ENCODE data around the gene DDI2. TPM values are rescaled to one million over a fixed set of nuclear protein-coding genes. Genes with fewer than 3 reads are reported as not detected.
"Not testable (repeated sequence)": the region's sequence is repeated elsewhere in the genome, so short reads cannot be mapped to it uniquely, and the experiment has no call there.

The DDI2 gene
- total RNA-seq, 1 donor from 2014 or later: 26.1 TPM

GRCh38 chr1:15693371-15693770, 76.1 kb downstream of the DDI2 start:
- no peak overlapping the region for H3K9ac ChIP-seq (ENCODE audit: low read length)
- Mint-ChIP-seq H3K9me3 (ENCODE audit: unreplicated experiment) (no peaks in the 10 kb centered on the region), H3K27ac (ENCODE audit: unreplicated experiment) (no peak overlapping the region), H3K27me3 (ENCODE audit: low read depth, unreplicated experiment) (no peaks in the 10 kb centered on the region), H3K4me1 (ENCODE audit: low read depth, unreplicated experiment) (peaks cover 10% of the 10 kb centered on the region), H3K36me3 (ENCODE audit: low read depth, unreplicated experiment) (peaks cover 10% of the 10 kb centered on the region), H3K4me3 (ENCODE audit: unreplicated experiment) (no peak overlapping the region)
- no peaks in the 10 kb centered on the region for H3K27me3 ChIP-seq (ENCODE audit: insufficient read depth, low read length)
- H4K20me1 ChIP-seq (ENCODE audit: insufficient read depth, low read length): peaks cover 80% of the 10 kb centered on the region
- DNase-seq (ENCODE audit: low read depth) (no peak), FAIRE-seq (no peak)
- no peak overlapping the region for H3K4me2 ChIP-seq (ENCODE audit: low read length)
- no peaks in the 10 kb centered on the region for H3K4me1 ChIP-seq (ENCODE audit: insufficient read depth, low read length)
- no peak overlapping the region for H2AFZ ChIP-seq (ENCODE audit: low read depth, low read length)
- no peak overlapping the region for H3K4me3 ChIP-seq (ENCODE audit: insufficient read depth, low read depth, low read length)
- TF ChIP-seq CTCF (IDR thresholded peaks at IDR 0.05; ENCODE audit: insufficient read depth, low read depth, low read length): no peak
- no peak for TF ChIP-seq EZH2 (IDR thresholded peaks at IDR 0.05; ENCODE audit: insufficient read depth, low read length)
- peaks cover 87% of the 10 kb centered on the region for H3K79me2 ChIP-seq (ENCODE audit: insufficient read depth, low read length)
- H3K27ac ChIP-seq (ENCODE audit: low read depth, low read length): no peak overlapping the region
- no peaks in the 10 kb centered on the region for H3K9me3 ChIP-seq (ENCODE audit: insufficient read depth, low read depth, low read length)
- no peaks in the 10 kb centered on the region for H3K36me3 ChIP-seq (ENCODE audit: insufficient read depth, low read length)

DNA sequence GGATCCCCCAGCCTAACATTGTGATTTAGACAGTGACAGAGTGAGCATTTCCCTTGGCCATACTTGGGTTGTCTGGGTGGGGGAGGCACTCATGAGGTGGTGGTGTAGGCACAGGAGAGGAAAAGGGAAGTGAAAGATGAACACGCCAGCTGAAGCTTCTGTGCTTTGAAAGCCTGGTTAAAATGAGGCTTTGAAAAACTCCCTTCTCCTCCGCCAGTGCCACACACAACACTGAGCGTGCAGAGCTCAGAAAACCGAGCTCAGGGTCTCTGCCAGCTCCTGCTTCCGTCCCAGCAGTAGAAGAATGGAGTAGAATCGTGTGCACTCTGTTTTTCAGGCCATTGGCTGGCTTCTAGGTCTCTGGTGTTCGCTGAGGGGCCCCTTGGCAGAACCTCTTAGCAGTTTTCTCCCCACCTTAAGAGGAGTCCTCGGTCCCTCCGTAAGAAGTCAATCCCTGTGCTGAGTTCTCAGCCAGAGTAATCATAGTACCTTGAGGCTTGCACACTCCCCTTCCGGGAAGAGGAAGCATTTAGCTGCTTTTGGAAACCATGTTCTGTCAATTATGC, 79.8 kb downstream of the DDI2 start:
- no peak overlapping the region for H2AFZ ChIP-seq (ENCODE audit: low read depth, low read length)
- no peak overlapping the region for H3K9ac ChIP-seq (ENCODE audit: low read length)
- Mint-ChIP-seq H3K27me3 (ENCODE audit: low read depth, unreplicated experiment) (no peaks in the 10 kb centered on the region), H3K36me3 (ENCODE audit: low read depth, unreplicated experiment) (peaks cover 6% of the 10 kb centered on the region), H3K9me3 (ENCODE audit: unreplicated experiment) (no peaks in the 10 kb centered on the region), H3K27ac (ENCODE audit: unreplicated experiment) (no peak overlapping the region), H3K4me1 (ENCODE audit: low read depth, unreplicated experiment) (peaks cover 8% of the 10 kb centered on the region), H3K4me3 (ENCODE audit: unreplicated experiment) (no peak overlapping the region)
- TF ChIP-seq EZH2 (IDR thresholded peaks at IDR 0.05; ENCODE audit: insufficient read depth, low read length): no peak
- TF ChIP-seq CTCF (IDR thresholded peaks at IDR 0.05; ENCODE audit: insufficient read depth, low read depth, low read length): no peak
- peak overlapping the region; percentile 11 for H3K4me2 ChIP-seq (ENCODE audit: low read length)
- DNase-seq (ENCODE audit: low read depth) (no peak), FAIRE-seq (no peak)
- no peak overlapping the region for H3K4me3 ChIP-seq (ENCODE audit: insufficient read depth, low read depth, low read length)
- H4K20me1 ChIP-seq (ENCODE audit: insufficient read depth, low read length): peaks cover 67% of the 10 kb centered on the region
- H3K4me1 ChIP-seq (ENCODE audit: insufficient read depth, low read length): no peaks in the 10 kb centered on the region
- H3K36me3 ChIP-seq (ENCODE audit: insufficient read depth, low read length): no peaks in the 10 kb centered on the region
- H3K27me3 ChIP-seq (ENCODE audit: insufficient read depth, low read length): no peaks in the 10 kb centered on the region
- H3K9me3 ChIP-seq (ENCODE audit: insufficient read depth, low read depth, low read length): no peaks in the 10 kb centered on the region
- H3K79me2 ChIP-seq (ENCODE audit: insufficient read depth, low read length): peaks cover 77% of the 10 kb centered on the region
- H3K27ac ChIP-seq (ENCODE audit: low read depth, low read length): no peak overlapping the region

GRCh38 chr1:15698201-15698600, 80.9 kb downstream of the DDI2 start:
- H3K79me2 ChIP-seq (ENCODE audit: insufficient read depth, low read length): peaks cover 78% of the 10 kb centered on the region
- TF ChIP-seq CTCF (IDR thresholded peaks at IDR 0.05; ENCODE audit: insufficient read depth, low read depth, low read length) (no peak), EZH2 (IDR thresholded peaks at IDR 0.05; ENCODE audit: insufficient read depth, low read length) (no peak)
- no peak overlapping the region for H3K4me2 ChIP-seq (ENCODE audit: low read length)
- Mint-ChIP-seq H3K4me1 (ENCODE audit: low read depth, unreplicated experiment) (peaks cover 11% of the 10 kb centered on the region), H3K27ac (ENCODE audit: unreplicated experiment) (no peak overlapping the region), H3K27me3 (ENCODE audit: low read depth, unreplicated experiment) (no peaks in the 10 kb centered on the region), H3K9me3 (ENCODE audit: unreplicated experiment) (no peaks in the 10 kb centered on the region), H3K4me3 (ENCODE audit: unreplicated experiment) (no peak overlapping the region), H3K36me3 (ENCODE audit: low read depth, unreplicated experiment) (peaks cover 6% of the 10 kb centered on the region)
- peaks cover 69% of the 10 kb centered on the region for H4K20me1 ChIP-seq (ENCODE audit: insufficient read depth, low read length)
- peaks cover 5% of the 10 kb centered on the region for H3K4me1 ChIP-seq (ENCODE audit: insufficient read depth, low read length)
- H2AFZ ChIP-seq (ENCODE audit: low read depth, low read length): no peak overlapping the region
- H3K9ac ChIP-seq (ENCODE audit: low read length): no peak overlapping the region
- no peaks in the 10 kb centered on the region for H3K27me3 ChIP-seq (ENCODE audit: insufficient read depth, low read length)
- H3K9me3 ChIP-seq (ENCODE audit: insufficient read depth, low read depth, low read length): no peaks in the 10 kb centered on the region
- FAIRE-seq (no peak), DNase-seq (ENCODE audit: low read depth) (no peak)
- H3K4me3 ChIP-seq (ENCODE audit: insufficient read depth, low read depth, low read length): no peak overlapping the region
- H3K27ac ChIP-seq (ENCODE audit: low read depth, low read length): no peak overlapping the region
- no peaks in the 10 kb centered on the region for H3K36me3 ChIP-seq (ENCODE audit: insufficient read depth, low read length)

GRCh38 chr1:15699321-15699720, 82.1 kb downstream of the DDI2 start:
- not testable (repeated sequence) for H3K4me2 ChIP-seq (ENCODE audit: low read length); H3K27me3 ChIP-seq (ENCODE audit: insufficient read depth, low read length); H3K27ac ChIP-seq (ENCODE audit: low read depth, low read length); H3K4me3 ChIP-seq (ENCODE audit: insufficient read depth, low read depth, low read length); H3K36me3 Mint-ChIP-seq (ENCODE audit: low read depth, unreplicated experiment); H3K27ac Mint-ChIP-seq (ENCODE audit: unreplicated experiment); H3K9me3 Mint-ChIP-seq (ENCODE audit: unreplicated experiment); DNase-seq (ENCODE audit: low read depth); H3K9me3 ChIP-seq (ENCODE audit: insufficient read depth, low read depth, low read length); H3K27me3 Mint-ChIP-seq (ENCODE audit: low read depth, unreplicated experiment); H3K9ac ChIP-seq (ENCODE audit: low read length); H3K36me3 ChIP-seq (ENCODE audit: insufficient read depth, low read length); FAIRE-seq; H2AFZ ChIP-seq (ENCODE audit: low read depth, low read length); H3K4me3 Mint-ChIP-seq (ENCODE audit: unreplicated experiment)
- Histone ChIP-seq H3K79me2 (ENCODE audit: insufficient read depth, low read length) (peaks cover 70% of the 10 kb centered on the region), H3K4me1 (ENCODE audit: insufficient read depth, low read length) (peaks cover 17% of the 10 kb centered on the region), H4K20me1 (ENCODE audit: insufficient read depth, low read length) (peaks cover 62% of the 10 kb centered on the region)
- H3K4me1 Mint-ChIP-seq (ENCODE audit: low read depth, unreplicated experiment): peaks cover 21% of the 10 kb centered on the region
